MCF 10A (cell line): Measurements from ENCODE around the gene CHCHD4. TPM values are rescaled to one million over a fixed set of nuclear protein-coding genes. Genes with fewer than 3 reads are reported as not detected.
A peak's percentile ranks its signal among the peaks of the same experiment; 100 is the strongest.

Experiments used
- BruUV-seq: library from RNA; stranded (reverse); fragments of 400-500 nt; replicated peaks from 2 replicates; lab custom pipeline; 2021; lab: Mats Ljungman, UMichigan
- CTCF ChIA-PET: fragments of 300-600 bp; sonication (Branson Sonifier 250); formaldehyde crosslinking; extraction: SDS; loops from one replicate; lab custom pipeline; 2021; ENCODE audit warnings: antibody characterized with exemption, inconsistent platforms; lab: Yijun Ruan, JAX
- POLR2A ChIA-PET: fragments of 300-600, 350-650 bp; sonication (Branson Sonifier 250); formaldehyde crosslinking; extraction: SDS; loops from one replicate; lab custom pipeline; 2020; ENCODE audit warnings: antibody characterized with exemption, inconsistent platforms; lab: Yijun Ruan, JAX
- DNase-seq: peaks from one replicate; pipeline ENCODE4 v3.0.0-alpha.2; 2018; ENCODE audit not compliant: unreplicated experiment
- H3K27ac Mint-ChIP-seq: one replicate; pipeline ENCODE4 v1.8.0; 2022; ENCODE audit warnings: mild to moderate bottlenecking, low read depth, mixed read lengths; ENCODE audit not compliant: unreplicated experiment
- H3K27me3 Mint-ChIP-seq: one replicate; pipeline ENCODE4 v1.8.0; 2022; ENCODE audit warnings: mixed read lengths; ENCODE audit not compliant: insufficient read depth, unreplicated experiment
- H3K36me3 Mint-ChIP-seq: one replicate; pipeline ENCODE4 v1.8.0; 2022; ENCODE audit warnings: mild to moderate bottlenecking, moderate library complexity, mixed read lengths; ENCODE audit not compliant: insufficient read depth, unreplicated experiment
- H3K4me1 Mint-ChIP-seq: one replicate; pipeline ENCODE4 v1.8.0; 2022; ENCODE audit warnings: mixed read lengths; ENCODE audit not compliant: insufficient read depth, unreplicated experiment
- H3K4me3 Mint-ChIP-seq: one replicate; pipeline ENCODE4 v1.8.0; 2022; ENCODE audit warnings: mild to moderate bottlenecking, moderate library complexity, mixed read lengths; ENCODE audit not compliant: unreplicated experiment
- H3K9me3 Mint-ChIP-seq: one replicate; pipeline ENCODE4 v1.8.0; 2022; ENCODE audit warnings: mixed read lengths; ENCODE audit not compliant: unreplicated experiment
- CTCF ChIP-seq: fragments of 200-600 bp; IDR thresholded peaks from one replicate; pipeline ENCODE4 v1.8.0; 2022; ENCODE audit warnings: antibody characterized with exemption, mild to moderate bottlenecking; ENCODE audit not compliant: unreplicated experiment
- intact Hi-C: fragments of 100-400 bp; cut with micrococcal nuclease; formaldehyde crosslinking; loops from 2 replicates; pipeline ENCODE4 v1.14.1; 2022
- total RNA-seq: library from RNA; stranded (reverse); gene quantifications from 2 replicates; pipeline ENCODE4 v1.2.3, GENCODE V29; 2022

The CHCHD4 gene
- total RNA-seq, 1 experiment from 2014 or later = 35.0 TPM

- H3K36me3 Mint-ChIP-seq = peaks cover 71% of the 10 kb centered on the region
- intact Hi-C loops = loop anchor here (5.0 kb wide), 1 partner anchor 35 kb away; the partner anchor contains the start of genes LSM3 and XPC
Observed at GRCh38 chr3:14142567-14143270, 18.0 kb upstream of the CHCHD4 start.

GRCh38 chr3:14141602-14142341 lies 17.1 kb upstream of the CHCHD4 start:
- Mint-ChIP-seq H3K4me3 (no peak overlapping the region), H3K27ac (peak overlapping the region; percentile 99), H3K27me3 (no peaks in the 10 kb centered on the region), H3K4me1 (peaks cover 58% of the 10 kb centered on the region), H3K9me3 (no peaks in the 10 kb centered on the region), H3K36me3 (peaks cover 67% of the 10 kb centered on the region)
- ChIA-PET POLR2A (interaction anchor here (1.2 to 11.5 kb wide), 6 partner anchors 8 to 241 kb away, joined by 3 to 294 read pairs (median 25); partner anchors contain the start of genes CHCHD4, LSM3, TMEM43 and XPC), CTCF (interaction anchor here (0.7 to 1.6 kb wide), 3 partner anchors 16 to 295 kb away, joined by 3 to 7 read pairs (median 3); no protein-coding TSS in a partner anchor)
- no peak for TF ChIP-seq CTCF
- no TSS peak for BruUV-seq
- DNase-seq = no peak
- intact Hi-C loops = loop anchor here (5.0 kb wide), 1 partner anchor 36 kb away; the partner anchor contains the start of genes LSM3 and XPC

More at GRCh38 chr3:14142567-14143270, 18.0 kb upstream of the CHCHD4 start:
- no peaks in the 10 kb centered on the region for H3K9me3 Mint-ChIP-seq
- H3K4me1 Mint-ChIP-seq = peaks cover 54% of the 10 kb centered on the region
- TSS peak; percentile 38 for BruUV-seq
- peak; percentile 22 for DNase-seq
- TF ChIP-seq CTCF = no peak
- H3K27me3 Mint-ChIP-seq = no peaks in the 10 kb centered on the region
- peak overlapping the region; percentile 21 for H3K4me3 Mint-ChIP-seq
- ChIA-PET CTCF (interaction anchor here (0.5 to 1.6 kb wide), 8 partner anchors 9 to 802 kb away, joined by 3 to 8 read pairs (median 3); no protein-coding TSS in a partner anchor), POLR2A (interaction anchor here (0.9 to 11.5 kb wide), 12 partner anchors 9 to 246 kb away, joined by 3 to 294 read pairs (median 8); partner anchors contain the start of genes CHCHD4, LSM3, TMEM43 and XPC)
- H3K27ac Mint-ChIP-seq = peak overlapping the region; percentile 99

GRCh38 chr3:14141144-14141543 lies 16.5 kb upstream of the CHCHD4 start:
- H3K36me3 Mint-ChIP-seq = peaks cover 67% of the 10 kb centered on the region

More at GRCh38 chr3:14141144-14141543, 16.5 kb upstream of the CHCHD4 start:
- no TSS peak for BruUV-seq
- no peaks in the 10 kb centered on the region for H3K9me3 Mint-ChIP-seq
- intact Hi-C loops = loop anchor here (5.0 kb wide), 1 partner anchor 36 kb away; the partner anchor contains the start of genes LSM3 and XPC
- TF ChIP-seq CTCF = no peak
- H3K27ac Mint-ChIP-seq = no peak overlapping the region
- H3K27me3 Mint-ChIP-seq = no peaks in the 10 kb centered on the region
- ChIA-PET CTCF (interaction anchor here (0.6 to 1.0 kb wide), 2 partner anchors 15 to 34 kb away, joined by 3 to 4 read pairs; no protein-coding TSS in a partner anchor), POLR2A (interaction anchor here (6.8 to 11.5 kb wide), 2 partner anchors 16 to 36 kb away, joined by 97 to 294 read pairs; partner anchors contain the start of genes CHCHD4, LSM3, TMEM43 and XPC)
- peaks cover 56% of the 10 kb centered on the region for H3K4me1 Mint-ChIP-seq
- H3K4me3 Mint-ChIP-seq = no peak overlapping the region
- DNase-seq = no peak
